ENCODE data around the gene HBQ1.
"Not testable (repeated sequence)": the region's sequence is repeated elsewhere in the genome, so short reads cannot be mapped to it uniquely, and the experiment has no call there.

HBQ1 gene

GRCh38 chr16:146646-147045 lies 33.6 kb upstream of the HBQ1 start:
- Histone ChIP-seq H3K4me3 (ENCODE audit: extremely low read depth, insufficient read depth, low read length, poor library complexity, severe bottlenecking) (no peak overlapping the region), H3K9me3 (ENCODE audit: control insufficient read depth, low read length) (no peaks in the 10 kb centered on the region), H3K36me3 (ENCODE audit: control insufficient read depth, insufficient read depth, low read length) (no peaks in the 10 kb centered on the region), H3K27ac (ENCODE audit: low read depth, low read length, severe bottlenecking) (no peak overlapping the region), H3K4me1 (ENCODE audit: control insufficient read depth, insufficient read depth, low read length, poor library complexity, severe bottlenecking) (no peaks in the 10 kb centered on the region)
- WGBS, 2 experiments (ENCODE audit: insufficient coverage in 2 of 2) = no CpG with 5 or more reads among the region's 2 CpGs

DNA sequence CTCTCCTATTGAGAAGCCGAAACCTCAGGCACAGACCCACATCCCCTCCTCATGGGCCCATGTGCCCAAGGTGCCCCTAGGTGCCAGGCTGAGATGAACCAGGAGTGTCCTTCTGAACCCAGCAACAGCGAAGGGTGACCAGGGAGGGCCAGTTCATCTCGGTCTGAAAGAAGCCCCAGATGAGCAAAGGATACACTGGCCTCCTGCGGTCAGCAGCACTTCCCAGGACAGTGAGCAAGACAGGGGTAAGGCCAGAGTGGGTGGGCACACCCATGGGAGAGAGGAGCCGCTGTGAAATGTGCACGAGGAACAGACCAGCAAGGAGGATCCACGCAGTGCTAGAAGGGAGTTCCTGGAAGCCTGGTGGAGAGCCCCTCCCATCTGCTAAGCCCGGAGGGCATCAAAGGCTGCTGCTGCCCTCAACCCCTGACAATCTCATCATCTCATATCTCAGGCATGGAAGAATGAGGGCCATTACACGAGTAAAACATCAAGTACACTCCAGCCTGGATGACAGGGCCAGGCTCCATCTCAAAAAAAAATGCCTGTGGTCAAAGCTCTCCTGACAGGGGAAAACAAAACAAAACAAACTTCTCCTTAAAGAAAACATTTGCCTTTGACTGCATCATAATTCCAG lies 31.1 kb upstream of the HBQ1 start:
- no peaks in the 10 kb centered on the region for H3K36me3 ChIP-seq (ENCODE audit: control insufficient read depth, insufficient read depth, low read length)
- 62% methylated on average over 8 of the region's 9 CpGs for WGBS, 2 experiments (ENCODE audit: insufficient coverage in 2 of 2)
- H3K9me3 ChIP-seq (ENCODE audit: control insufficient read depth, low read length) = no peaks in the 10 kb centered on the region
- H3K27ac ChIP-seq (ENCODE audit: low read depth, low read length, severe bottlenecking) = no peak overlapping the region
- H3K4me1 ChIP-seq (ENCODE audit: control insufficient read depth, insufficient read depth, low read length, poor library complexity, severe bottlenecking) = no peaks in the 10 kb centered on the region
- no peak overlapping the region for H3K4me3 ChIP-seq (ENCODE audit: extremely low read depth, insufficient read depth, low read length, poor library complexity, severe bottlenecking)

DNA sequence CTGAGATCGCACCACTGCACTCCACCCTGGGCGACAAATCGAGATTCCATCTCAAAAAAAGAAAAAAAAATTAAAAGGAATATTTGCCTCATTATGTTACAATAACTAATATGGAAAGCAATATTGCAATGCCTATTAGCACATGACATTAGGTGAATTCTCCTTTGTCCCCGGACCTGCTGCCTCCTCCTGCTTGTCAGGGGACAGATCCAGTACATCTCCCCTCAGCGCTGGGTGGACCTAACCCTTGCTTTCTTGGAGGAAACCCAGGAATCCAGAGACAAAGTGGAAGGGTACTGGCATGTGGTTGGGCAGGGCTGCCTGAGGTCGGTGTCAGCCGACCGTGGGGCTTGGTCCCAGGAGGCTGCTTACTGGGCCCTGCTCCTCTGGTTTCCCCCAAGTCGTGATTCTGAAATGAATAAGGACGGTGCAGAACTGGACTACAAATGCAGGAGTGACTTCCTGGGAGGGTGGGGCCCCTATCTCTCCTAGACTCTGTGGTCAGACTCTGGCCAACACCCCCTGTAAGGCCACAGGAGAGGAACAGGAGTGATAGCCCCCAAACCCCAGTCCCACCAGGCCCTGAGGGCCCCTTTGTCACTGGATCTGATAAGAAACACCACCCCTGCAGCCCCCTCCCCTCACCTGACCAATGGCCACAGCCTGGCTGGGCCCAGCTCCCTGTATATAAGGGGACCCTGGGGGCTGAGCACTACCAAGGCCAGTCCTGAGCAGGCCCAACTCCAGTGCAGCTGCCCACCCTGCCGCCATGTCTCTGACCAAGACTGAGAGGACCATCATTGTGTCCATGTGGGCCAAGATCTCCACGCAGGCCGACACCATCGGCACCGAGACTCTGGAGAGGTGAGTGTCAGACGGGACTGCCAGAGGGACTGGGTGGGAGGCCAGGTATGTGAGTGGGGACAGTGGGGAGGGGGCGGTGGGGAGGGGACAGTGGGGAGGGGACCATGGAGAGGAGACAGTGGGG lies 27.8 kb upstream of the HBQ1 start, which contains the start of gene HBZ:
Gene HBZ (plus strand): TSS at position 504 of the 988 bp plus-strand sequence. CDS start 266 bp downstream, at position 770.
- Histone ChIP-seq H3K36me3 (ENCODE audit: control insufficient read depth, insufficient read depth, low read length) (no peaks in the 10 kb centered on the region), H3K4me1 (ENCODE audit: control insufficient read depth, insufficient read depth, low read length, poor library complexity, severe bottlenecking) (no peaks in the 10 kb centered on the region), H3K27ac (ENCODE audit: low read depth, low read length, severe bottlenecking) (no peak within 1 kb of the TSS), H3K9me3 (ENCODE audit: control insufficient read depth, low read length) (no peaks in the 10 kb centered on the region), H3K4me3 (ENCODE audit: extremely low read depth, insufficient read depth, low read length, poor library complexity, severe bottlenecking) (no peak within 1 kb of the TSS)
- WGBS, 2 experiments (ENCODE audit: insufficient coverage in 2 of 2) = 90% methylated on average over 6 to 10 of the region's 17 CpGs

DNA sequence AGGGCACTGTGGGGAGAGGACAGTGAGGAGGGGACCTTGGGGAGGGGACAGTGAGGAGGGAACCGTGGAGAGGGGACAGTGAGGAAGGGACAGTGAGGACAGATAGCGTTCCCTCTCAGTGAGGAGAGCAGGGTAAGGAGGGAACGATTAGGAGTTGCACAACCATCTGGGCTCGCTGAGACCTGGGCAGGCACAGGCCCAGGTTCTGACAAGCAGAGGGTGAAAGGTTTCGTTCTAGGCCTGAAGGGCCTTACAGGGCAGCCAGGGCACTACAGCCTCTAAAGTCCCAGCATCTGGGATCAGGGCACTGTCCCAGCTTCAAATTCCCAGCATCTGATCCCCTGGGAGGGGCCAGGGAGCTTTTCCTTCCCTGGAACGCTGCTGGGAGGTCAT lies 27.1 kb upstream of the HBQ1 start:
- not testable (repeated sequence) for H3K27ac ChIP-seq (ENCODE audit: low read depth, low read length, severe bottlenecking); H3K4me1 ChIP-seq (ENCODE audit: control insufficient read depth, insufficient read depth, low read length, poor library complexity, severe bottlenecking); H3K9me3 ChIP-seq (ENCODE audit: control insufficient read depth, low read length); H3K36me3 ChIP-seq (ENCODE audit: control insufficient read depth, insufficient read depth, low read length); H3K4me3 ChIP-seq (ENCODE audit: extremely low read depth, insufficient read depth, low read length, poor library complexity, severe bottlenecking)
- WGBS, 2 experiments (ENCODE audit: insufficient coverage in 2 of 2) = 57% methylated on average over 1 of the region's 6 CpGs; no CpG with 5 or more reads in 1 of the 2 experiments

- no CpG with 5 or more reads among the region's 74 CpGs for WGBS, 2 experiments (ENCODE audit: insufficient coverage in 2 of 2)
- not testable (repeated sequence) for H3K36me3 ChIP-seq (ENCODE audit: control insufficient read depth, insufficient read depth, low read length); H3K9me3 ChIP-seq (ENCODE audit: control insufficient read depth, low read length); H3K4me3 ChIP-seq (ENCODE audit: extremely low read depth, insufficient read depth, low read length, poor library complexity, severe bottlenecking); H3K27ac ChIP-seq (ENCODE audit: low read depth, low read length, severe bottlenecking); H3K4me1 ChIP-seq (ENCODE audit: control insufficient read depth, insufficient read depth, low read length, poor library complexity, severe bottlenecking)
Observed at GRCh38 chr16:153550-154216, 26.6 kb upstream of the HBQ1 start.

- Histone ChIP-seq H3K4me1 (ENCODE audit: control insufficient read depth, insufficient read depth, low read length, poor library complexity, severe bottlenecking) (no peaks in the 10 kb centered on the region), H3K4me3 (ENCODE audit: extremely low read depth, insufficient read depth, low read length, poor library complexity, severe bottlenecking) (peak overlapping the region; percentile 33), H3K27ac (ENCODE audit: low read depth, low read length, severe bottlenecking) (no peak overlapping the region), H3K36me3 (ENCODE audit: control insufficient read depth, insufficient read depth, low read length) (no peaks in the 10 kb centered on the region), H3K9me3 (ENCODE audit: control insufficient read depth, low read length) (no peaks in the 10 kb centered on the region)
- WGBS, 2 experiments (ENCODE audit: insufficient coverage in 2 of 2) = 1 to 2% methylated on average over 34 to 41 of the region's 59 CpGs
Observed at GRCh38 chr16:154217-155030, 25.8 kb upstream of the HBQ1 start.

GRCh38 chr16:155031-155398 lies 25.2 kb upstream of the HBQ1 start:
- no peak overlapping the region for H3K4me3 ChIP-seq (ENCODE audit: extremely low read depth, insufficient read depth, low read length, poor library complexity, severe bottlenecking)
- 61 to 97% methylated on average over 3 of the region's 7 CpGs for WGBS, 2 experiments (ENCODE audit: insufficient coverage in 2 of 2)
- no peaks in the 10 kb centered on the region for H3K9me3 ChIP-seq (ENCODE audit: control insufficient read depth, low read length)
- H3K4me1 ChIP-seq (ENCODE audit: control insufficient read depth, insufficient read depth, low read length, poor library complexity, severe bottlenecking) = no peaks in the 10 kb centered on the region
- H3K36me3 ChIP-seq (ENCODE audit: control insufficient read depth, insufficient read depth, low read length) = no peaks in the 10 kb centered on the region
- H3K27ac ChIP-seq (ENCODE audit: low read depth, low read length, severe bottlenecking) = no peak overlapping the region

- Histone ChIP-seq H3K4me1 (ENCODE audit: control insufficient read depth, insufficient read depth, low read length, poor library complexity, severe bottlenecking) (no peaks in the 10 kb centered on the region), H3K36me3 (ENCODE audit: control insufficient read depth, insufficient read depth, low read length) (no peaks in the 10 kb centered on the region), H3K4me3 (ENCODE audit: extremely low read depth, insufficient read depth, low read length, poor library complexity, severe bottlenecking) (no peak overlapping the region), H3K9me3 (ENCODE audit: control insufficient read depth, low read length) (no peaks in the 10 kb centered on the region), H3K27ac (ENCODE audit: low read depth, low read length, severe bottlenecking) (no peak overlapping the region)
- 51 to 55% methylated on average over 5 to 6 of the region's 6 CpGs for WGBS, 2 experiments (ENCODE audit: insufficient coverage in 2 of 2)
Observed at GRCh38 chr16:159136-159849, 21.0 kb upstream of the HBQ1 start.

DNA sequence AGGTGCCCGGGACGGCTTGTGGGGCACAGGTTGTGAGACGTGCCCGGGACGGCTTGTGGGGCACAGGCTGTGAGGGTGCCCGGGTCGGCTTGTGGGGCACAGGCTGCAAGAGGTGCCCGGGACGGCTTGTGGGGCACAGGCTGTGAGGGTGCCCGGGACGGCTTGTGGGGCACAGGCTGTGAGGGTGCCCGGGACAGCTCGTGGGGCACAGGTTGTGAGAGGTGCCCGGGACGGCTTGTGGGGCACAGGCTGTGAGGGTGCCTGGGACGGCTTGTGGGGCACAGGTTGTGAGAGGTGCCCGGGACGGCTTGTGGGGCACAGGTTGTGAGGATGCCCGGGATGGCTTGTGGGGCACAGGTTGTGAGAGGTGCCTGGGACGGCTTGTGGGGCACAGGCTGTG lies 20.0 kb upstream of the HBQ1 start:
- H3K36me3 ChIP-seq (ENCODE audit: control insufficient read depth, insufficient read depth, low read length); H3K27ac ChIP-seq (ENCODE audit: low read depth, low read length, severe bottlenecking); H3K4me1 ChIP-seq (ENCODE audit: control insufficient read depth, insufficient read depth, low read length, poor library complexity, severe bottlenecking); H3K9me3 ChIP-seq (ENCODE audit: control insufficient read depth, low read length); H3K4me3 ChIP-seq (ENCODE audit: extremely low read depth, insufficient read depth, low read length, poor library complexity, severe bottlenecking): not testable (repeated sequence)
- 78 to 96% methylated on average over 5 to 6 of the region's 20 CpGs for WGBS, 2 experiments (ENCODE audit: insufficient coverage in 2 of 2)

All from mesodermal cell (in vitro differentiated cells).